HCT116 (cell line): ENCODE data around the gene BCL11A.
A peak's percentile ranks its signal among the peaks of the same experiment; 100 is the strongest.

Source experiments
- CEBPB ChIP-seq: IDR thresholded peaks from 2 replicates; pipeline ENCODE4 v1.6.1; 2012; ENCODE audit warnings: low read depth
- CTCF ChIP-seq, 3 experiments: fragments of 200-600 bp in 1 of 3; sonication (generic) in 1 of 3; IDR thresholded peaks in 2 of 3; conservative IDR thresholded peaks in 1 of 3; 2 replicates each; pipeline ENCODE4 v1.5.1; 2012 to 2017; ENCODE audit warnings: low read depth in 2 of 3, low read length in 2 of 3, antibody characterized with exemption in 1 of 3, borderline replicate concordance in 1 of 3, control low read depth in 1 of 3, mild to moderate bottlenecking in 1 of 3, mixed read lengths in 1 of 3, mixed run types in 1 of 3, moderate library complexity in 1 of 3; ENCODE audit not compliant: insufficient read depth in 1 of 3
- EZH2 ChIP-seq: fragments of 200-600 bp; sonication (generic); IDR thresholded peaks from 2 replicates; pipeline ENCODE4 v1.6.1; 2017; ENCODE audit warnings: antibody characterized with exemption, mixed run types
- POLR2A ChIP-seq: IDR thresholded peaks from 2 replicates; pipeline ENCODE4 v1.7.0; 2011; ENCODE audit warnings: borderline replicate concordance; ENCODE audit not compliant: insufficient read depth, insufficient read length; ENCODE audit errors: extremely low read depth
- POLR2AphosphoS5 ChIP-seq: IDR thresholded peaks from 2 replicates; pipeline ENCODE4 v1.6.1; 2011; ENCODE audit warnings: mild to moderate bottlenecking, low read depth, low read length, moderate library complexity
- RAD21 ChIP-seq: IDR thresholded peaks from 2 replicates; pipeline ENCODE4 v1.6.1; 2012; ENCODE audit warnings: low read depth, mild to moderate bottlenecking
- TCF7L2 ChIP-seq: IDR thresholded peaks from 2 replicates; pipeline ENCODE4 v1.7.0; 2011; ENCODE audit warnings: borderline replicate concordance, inconsistent platforms; ENCODE audit not compliant: insufficient read depth, insufficient read length; ENCODE audit errors: extremely low read depth

- no peak for TF ChIP-seq POLR2A
- TF ChIP-seq CTCF (IDR thresholded peaks at IDR 0.05 in 2 of 3, conservative IDR thresholded peaks at IDR 0.05 in 1 of 3; ENCODE audit: borderline replicate concordance in 1 of 3, insufficient read depth in 1 of 3, low read depth in 2 of 3, low read length in 2 of 3): peak in 2 of 3 experiments; percentile 12 to 13; a peak in 1 of 6 replicates
- no peak for TF ChIP-seq CEBPB
- TF ChIP-seq EZH2: no peak
- no peak for TF ChIP-seq TCF7L2
- no peak for TF ChIP-seq POLR2AphosphoS5
- 0 out of 2 replicates have a peak, but pooled peaks have one; percentile 25 for TF ChIP-seq RAD21
Observed at GRCh38 chr2:60504049-60504448, 49.4 kb downstream of the BCL11A start.
